ENCODE measurements around the gene RPL10A.
"Not testable (repeated sequence)": the region's sequence is repeated elsewhere in the genome, so short reads cannot be mapped to it uniquely, and the experiment has no call there.

Gene RPL10A

DNA sequence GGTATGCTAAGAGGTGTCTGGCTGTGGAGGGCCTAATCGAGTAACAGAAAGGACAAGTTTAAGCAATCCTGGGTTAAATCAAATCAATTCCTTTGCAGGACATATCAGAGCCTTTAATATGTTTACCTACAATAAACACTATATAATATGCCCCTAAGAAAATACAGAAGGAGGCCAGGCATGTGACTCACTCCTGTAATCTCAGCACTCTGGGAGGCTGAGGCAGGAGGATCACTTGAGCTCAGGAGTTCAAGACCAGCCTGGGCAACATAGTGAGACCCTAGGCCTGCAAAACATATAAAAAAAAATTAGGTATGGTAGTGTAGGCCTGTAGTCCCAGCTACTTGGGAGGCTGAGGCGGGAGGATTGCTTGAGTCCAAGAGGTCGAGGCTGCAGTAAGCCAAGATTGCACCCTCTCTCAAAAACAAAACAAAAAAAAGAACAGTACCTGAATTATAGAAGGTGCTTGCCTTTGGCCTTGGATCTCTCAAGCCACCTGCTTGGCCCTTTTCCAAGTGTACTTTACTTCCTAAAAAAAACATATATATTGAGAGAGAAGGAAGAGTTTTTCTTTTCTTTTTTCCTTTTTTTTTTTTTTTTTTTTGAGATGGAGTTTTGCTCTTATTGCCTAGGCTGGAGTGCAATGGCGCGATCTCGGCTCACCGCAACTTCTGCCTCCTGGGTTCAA, 29.7 kb upstream of the RPL10A start:
- not testable (repeated sequence) for H3K4me1 ChIP-seq (ENCODE audit: insufficient read depth, low read length); H3K9me3 ChIP-seq (ENCODE audit: control insufficient read depth, insufficient read depth, low read length); H3K36me3 ChIP-seq (ENCODE audit: insufficient read depth, low read length); H3K9ac ChIP-seq (ENCODE audit: low read depth, low read length)

DNA sequence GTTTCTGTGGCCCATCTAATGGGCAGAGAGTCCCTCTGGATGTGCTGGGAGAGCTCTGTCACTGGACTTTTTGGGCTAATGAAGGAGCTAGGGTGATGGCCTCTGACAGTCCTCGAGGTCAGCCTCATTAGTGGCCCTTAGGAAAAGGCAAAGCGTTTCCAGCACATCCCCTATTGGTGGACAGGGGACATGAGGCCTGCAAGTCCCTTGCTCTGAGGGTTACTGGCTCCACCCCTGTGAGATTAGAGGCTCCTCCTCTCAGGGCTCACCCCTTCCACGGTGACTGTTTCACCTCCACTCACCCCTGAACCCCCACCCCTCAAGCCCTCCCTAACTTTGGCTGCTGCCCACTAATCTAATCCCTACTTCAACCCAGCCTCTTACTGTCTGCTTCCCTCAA, 28.9 kb upstream of the RPL10A start:
- Histone ChIP-seq H3K9me3 (ENCODE audit: control insufficient read depth, insufficient read depth, low read length) (no peaks in the 10 kb centered on the region), H3K9ac (ENCODE audit: low read depth, low read length) (no peak overlapping the region), H3K36me3 (ENCODE audit: insufficient read depth, low read length) (no peaks in the 10 kb centered on the region), H3K4me1 (ENCODE audit: insufficient read depth, low read length) (no peaks in the 10 kb centered on the region; the same call in 1 of the 2 replicates)

DNA sequence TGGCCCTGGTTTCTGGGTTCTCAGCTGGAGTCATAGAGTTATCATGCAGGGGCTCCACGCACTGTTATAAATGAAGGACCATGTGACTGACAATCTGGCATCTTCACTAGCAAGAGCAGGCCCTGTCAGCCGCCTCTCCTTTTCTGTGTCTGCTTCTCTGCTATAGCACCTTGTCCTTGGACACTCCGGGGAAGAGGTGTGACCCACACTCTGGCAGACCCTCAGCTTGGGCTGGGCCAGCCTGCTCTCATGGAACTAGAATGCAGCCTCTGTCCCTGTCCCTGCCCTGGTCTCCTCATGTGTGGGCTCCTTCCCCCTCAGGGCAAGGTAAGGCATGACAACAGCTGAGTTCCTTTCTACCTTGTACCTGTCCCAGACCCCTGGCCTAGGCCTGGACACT, 27.0 kb upstream of the RPL10A start:
- Histone ChIP-seq H3K4me1 (ENCODE audit: insufficient read depth, low read length) (no peaks in the 10 kb centered on the region; the same call in 1 of the 2 replicates), H3K9me3 (ENCODE audit: control insufficient read depth, insufficient read depth, low read length) (no peaks in the 10 kb centered on the region), H3K36me3 (ENCODE audit: insufficient read depth, low read length) (no peaks in the 10 kb centered on the region), H3K9ac (ENCODE audit: low read depth, low read length) (no peak overlapping the region)

DNA sequence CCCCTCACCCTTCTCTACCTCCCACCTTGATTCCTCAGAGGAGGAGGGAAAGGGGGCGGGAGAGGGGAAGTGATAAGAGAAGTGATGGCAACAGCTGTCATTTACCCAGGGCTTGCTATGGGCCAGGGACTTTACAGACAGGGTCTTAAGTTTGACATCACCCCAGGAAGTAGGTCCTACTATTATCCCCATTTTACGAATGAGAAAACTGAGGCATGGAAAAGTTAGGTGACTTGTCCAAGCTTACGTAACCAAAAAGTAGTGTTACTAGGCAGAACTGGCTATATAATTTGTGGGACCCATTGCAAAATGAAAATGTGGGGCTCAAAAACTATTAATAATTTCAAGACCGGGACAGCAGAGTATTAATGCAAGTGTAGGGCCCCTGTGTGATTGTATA, 26.6 kb upstream of the RPL10A start:
- no peaks in the 10 kb centered on the region for H3K36me3 ChIP-seq (ENCODE audit: insufficient read depth, low read length)
- no peaks in the 10 kb centered on the region; the same call in 1 of the 2 replicates for H3K4me1 ChIP-seq (ENCODE audit: insufficient read depth, low read length)
- H3K9ac ChIP-seq (ENCODE audit: low read depth, low read length), result no peak overlapping the region
- no peaks in the 10 kb centered on the region for H3K9me3 ChIP-seq (ENCODE audit: control insufficient read depth, insufficient read depth, low read length)

DNA sequence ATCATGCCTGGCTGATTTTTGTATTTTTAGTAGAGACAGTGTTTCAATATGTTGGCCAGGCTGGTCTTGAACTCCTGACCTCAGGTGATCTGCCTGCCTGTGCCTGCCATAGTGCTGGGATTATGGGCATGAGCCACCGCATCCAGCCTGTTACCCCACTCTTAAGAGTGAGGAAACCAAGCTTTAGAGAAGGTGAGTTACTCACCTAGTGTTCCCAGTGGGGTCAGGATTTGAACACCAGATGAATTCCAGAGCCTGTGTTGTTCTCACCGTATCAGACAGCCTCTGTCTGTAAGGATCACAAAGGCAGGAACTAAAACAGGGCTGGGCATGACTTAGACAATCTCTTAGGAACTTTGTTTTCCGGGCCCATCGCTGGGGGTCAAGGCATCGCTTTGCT, 25.5 kb upstream of the RPL10A start:
- no peaks in the 10 kb centered on the region for H3K9me3 ChIP-seq (ENCODE audit: control insufficient read depth, insufficient read depth, low read length)
- no peaks in the 10 kb centered on the region for H3K36me3 ChIP-seq (ENCODE audit: insufficient read depth, low read length)
- H3K4me1 ChIP-seq (ENCODE audit: insufficient read depth, low read length), result no peaks in the 10 kb centered on the region
- no peak overlapping the region for H3K9ac ChIP-seq (ENCODE audit: low read depth, low read length)

DNA sequence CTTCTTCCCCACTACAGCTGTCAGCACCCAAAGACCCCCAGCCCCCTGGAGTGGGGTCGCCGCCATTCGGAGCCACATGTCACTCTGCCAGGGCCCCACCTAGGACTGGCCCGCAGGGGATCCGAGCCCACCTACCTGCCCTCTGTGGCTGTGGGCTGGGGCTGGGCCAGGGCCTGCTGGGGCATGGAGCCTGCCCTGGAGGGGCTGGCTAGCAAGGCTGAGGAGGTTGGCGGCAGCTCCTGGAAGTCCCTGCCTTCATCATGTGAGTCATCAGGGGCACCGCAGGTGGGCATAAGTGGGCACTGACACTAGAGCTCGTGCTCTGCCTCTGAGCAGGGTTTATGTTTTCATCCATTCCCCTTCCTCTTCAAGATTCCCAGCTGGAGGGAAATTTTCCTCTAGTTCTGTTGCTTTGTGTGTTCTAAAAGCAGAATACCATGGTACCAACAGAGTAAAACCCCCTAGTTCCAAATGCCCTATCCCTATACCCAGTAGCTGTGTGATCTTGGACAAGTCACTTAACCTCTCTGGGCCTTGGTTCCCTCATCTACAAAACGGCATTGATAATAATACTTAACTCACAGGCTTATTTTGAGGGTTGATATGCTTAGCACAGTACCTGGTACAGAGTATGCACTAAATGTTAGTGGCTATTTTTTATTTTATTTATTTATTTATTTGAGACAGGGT, 24.7 kb upstream of the RPL10A start:
- no peaks in the 10 kb centered on the region for H3K9me3 ChIP-seq (ENCODE audit: control insufficient read depth, insufficient read depth, low read length)
- no peak overlapping the region for H3K9ac ChIP-seq (ENCODE audit: low read depth, low read length)
- H3K36me3 ChIP-seq (ENCODE audit: insufficient read depth, low read length), result no peaks in the 10 kb centered on the region
- H3K4me1 ChIP-seq (ENCODE audit: insufficient read depth, low read length), result no peaks in the 10 kb centered on the region

DNA sequence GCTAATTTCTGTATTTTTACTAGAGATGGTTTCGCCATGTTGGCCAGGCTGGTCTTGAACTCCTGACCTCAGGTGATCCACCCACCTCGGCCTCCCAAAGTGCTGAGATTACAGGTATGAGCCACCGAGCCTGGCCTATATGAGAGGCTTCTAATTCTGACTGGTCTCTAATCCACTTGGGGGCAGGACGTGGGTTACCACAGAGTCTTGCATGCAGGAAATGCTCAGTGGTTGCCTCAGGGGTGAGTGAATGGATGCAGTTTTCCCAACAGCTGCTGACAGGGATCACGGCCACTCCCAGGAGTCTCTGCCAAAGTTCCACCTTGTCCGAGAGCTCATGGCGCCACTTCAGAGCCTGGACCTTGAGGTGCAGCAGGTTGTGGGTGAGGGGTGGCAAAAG, 22.5 kb upstream of the RPL10A start:
- H3K9me3 ChIP-seq (ENCODE audit: control insufficient read depth, insufficient read depth, low read length), result no peaks in the 10 kb centered on the region
- no peak overlapping the region for H3K9ac ChIP-seq (ENCODE audit: low read depth, low read length)
- no peaks in the 10 kb centered on the region for H3K36me3 ChIP-seq (ENCODE audit: insufficient read depth, low read length)
- no peaks in the 10 kb centered on the region for H3K4me1 ChIP-seq (ENCODE audit: insufficient read depth, low read length)

DNA sequence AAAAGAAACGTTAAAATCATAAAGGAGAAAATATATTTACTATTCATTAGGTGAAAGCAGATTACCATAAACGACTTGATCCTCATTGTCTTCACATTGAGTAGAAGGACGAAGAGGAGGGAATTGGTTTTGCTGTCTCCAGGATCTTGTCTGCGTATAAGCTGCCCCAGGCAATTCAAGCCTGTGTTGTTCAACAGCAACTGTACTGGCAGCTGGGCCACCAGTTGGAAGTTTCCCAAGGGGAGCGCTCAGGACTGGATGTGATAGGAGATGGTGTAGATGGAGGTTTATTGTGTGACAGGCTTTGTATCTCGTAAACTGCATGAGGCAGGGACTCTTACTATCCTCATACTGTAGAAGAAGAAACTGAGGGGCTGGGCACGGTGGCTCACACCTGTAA, 20.0 kb upstream of the RPL10A start:
- Histone ChIP-seq H3K36me3 (ENCODE audit: insufficient read depth, low read length) (no peaks in the 10 kb centered on the region), H3K9me3 (ENCODE audit: control insufficient read depth, insufficient read depth, low read length) (no peaks in the 10 kb centered on the region), H3K9ac (ENCODE audit: low read depth, low read length) (no peak overlapping the region), H3K4me1 (ENCODE audit: insufficient read depth, low read length) (peaks cover 4% of the 10 kb centered on the region; the same call in 1 of the 2 replicates)

DNA sequence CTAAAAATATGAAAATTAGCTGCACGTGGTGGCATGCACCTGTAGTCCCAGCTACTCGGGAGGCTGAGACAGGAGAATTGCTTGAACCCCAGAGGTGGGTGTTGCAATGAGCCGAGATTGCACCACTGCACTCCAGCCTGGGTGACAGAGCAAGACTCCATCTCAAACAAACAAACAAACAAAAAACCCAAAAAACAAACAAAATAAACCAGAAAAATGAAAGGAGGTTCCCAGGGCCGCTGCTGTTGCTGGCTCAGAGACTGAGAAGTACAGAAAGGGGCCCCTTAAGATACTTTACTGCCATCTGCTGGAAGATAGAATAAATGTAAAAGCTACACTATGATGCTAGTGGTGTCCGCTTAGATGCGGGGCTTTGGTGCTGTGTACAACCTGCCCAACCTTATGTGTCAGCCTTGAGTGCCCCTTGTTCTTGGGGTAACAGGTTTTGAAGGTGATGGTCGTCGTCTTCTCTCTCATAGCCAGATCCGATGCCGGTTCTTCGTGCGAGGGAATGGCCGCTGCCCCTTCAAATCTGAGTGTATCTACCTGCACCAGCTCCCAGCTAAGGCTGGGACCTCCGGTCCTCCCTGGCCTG, 18.8 kb upstream of the RPL10A start:
- Histone ChIP-seq H3K4me1 (ENCODE audit: insufficient read depth, low read length) (peaks cover 5% of the 10 kb centered on the region), H3K9ac (ENCODE audit: low read depth, low read length) (no peak overlapping the region), H3K9me3 (ENCODE audit: control insufficient read depth, insufficient read depth, low read length) (no peaks in the 10 kb centered on the region), H3K36me3 (ENCODE audit: insufficient read depth, low read length) (no peaks in the 10 kb centered on the region)

DNA sequence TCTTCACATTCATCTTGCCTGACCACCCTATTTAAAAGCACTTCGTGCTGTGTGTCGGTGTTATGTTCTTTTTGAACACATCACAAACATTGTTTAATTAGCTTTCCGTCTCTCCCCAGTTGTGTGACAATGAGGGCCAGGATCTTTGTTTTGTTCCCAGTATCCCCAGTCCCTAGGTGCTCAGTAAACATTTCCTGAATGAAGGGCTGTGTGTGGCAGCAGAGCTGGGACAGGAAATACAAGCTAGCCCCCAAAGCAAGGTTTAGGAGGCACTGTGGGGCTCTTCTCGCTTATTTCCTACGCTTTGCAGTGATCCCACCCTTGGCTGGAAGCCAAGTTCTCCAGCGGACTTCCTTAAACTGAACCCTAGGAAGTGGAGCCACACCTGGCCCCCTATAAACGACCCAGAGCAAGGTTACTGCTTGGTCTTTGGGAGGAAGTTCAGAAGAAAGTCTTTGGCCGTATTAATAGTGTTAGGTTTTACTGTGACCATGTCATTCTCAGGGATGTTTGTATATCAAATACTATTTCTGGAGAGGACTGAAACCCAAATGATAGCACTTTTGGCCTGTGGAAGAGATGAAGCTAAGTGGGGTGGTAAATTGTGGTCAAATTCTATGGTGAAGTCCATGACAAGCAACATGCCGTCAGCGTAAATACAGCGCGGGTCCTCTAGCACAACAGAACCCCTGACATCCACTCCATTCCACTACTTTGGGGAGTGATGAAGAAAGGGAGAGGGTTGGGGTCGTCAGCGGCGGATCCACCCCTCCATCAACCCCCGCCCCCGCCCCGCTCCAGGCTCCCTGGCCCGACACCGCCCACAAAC, 16.6 kb upstream of the RPL10A start:
- H3K4me1 ChIP-seq (ENCODE audit: insufficient read depth, low read length), result peaks cover 8% of the 10 kb centered on the region
- no peaks in the 10 kb centered on the region for H3K36me3 ChIP-seq (ENCODE audit: insufficient read depth, low read length)
- H3K9ac ChIP-seq (ENCODE audit: low read depth, low read length), result peak overlapping the region; percentile 28; the same call in 1 of the 2 replicates
- no peaks in the 10 kb centered on the region for H3K9me3 ChIP-seq (ENCODE audit: control insufficient read depth, insufficient read depth, low read length)

DNA sequence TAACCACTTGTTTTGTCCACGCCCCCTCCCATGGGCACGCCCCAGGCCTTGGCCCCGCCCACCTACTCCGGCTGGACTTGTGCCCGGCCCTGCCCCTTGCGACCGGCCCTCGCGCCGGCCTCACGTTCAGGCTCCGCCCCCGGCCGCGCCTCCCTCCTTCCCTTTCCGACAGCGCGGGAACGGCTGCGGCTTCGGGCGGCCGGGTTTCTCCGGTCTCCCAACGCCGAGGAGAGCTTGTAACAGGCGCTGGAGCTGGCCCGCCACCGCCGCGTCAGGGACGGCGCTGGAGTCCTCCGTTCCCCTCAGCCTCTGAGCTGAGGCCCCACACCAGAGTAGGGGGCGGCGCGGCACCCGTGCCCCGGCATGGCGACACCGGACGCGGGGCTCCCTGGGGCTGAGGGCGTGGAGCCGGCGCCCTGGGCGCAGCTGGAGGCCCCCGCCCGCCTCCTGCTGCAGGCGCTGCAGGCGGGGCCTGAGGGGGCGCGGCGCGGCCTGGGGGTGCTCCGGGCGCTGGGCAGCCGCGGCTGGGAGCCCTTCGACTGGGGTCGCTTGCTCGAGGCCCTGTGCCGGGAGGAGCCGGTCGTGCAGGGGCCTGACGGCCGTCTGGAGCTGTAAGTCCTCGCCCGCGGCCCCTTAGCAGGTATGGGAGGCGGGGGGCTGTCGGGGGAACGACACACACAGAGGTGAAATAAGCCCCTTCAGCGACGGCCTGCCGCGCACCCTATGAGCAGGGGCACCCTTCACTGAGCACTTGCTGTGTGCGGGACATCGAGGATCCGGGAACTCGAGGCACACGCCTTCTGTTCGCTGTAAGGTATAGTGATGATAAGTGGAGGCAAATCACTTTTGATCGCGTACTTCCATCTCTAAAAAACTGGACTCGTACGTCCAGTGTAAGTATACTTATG, 15.8 kb upstream of the RPL10A start, which contains the start of gene FANCE:
Gene FANCE (plus strand): TSS at position 156 of the 908 bp plus-strand sequence. CDS start 208 bp downstream, at position 364.
- Histone ChIP-seq H3K4me1 (ENCODE audit: insufficient read depth, low read length) (peaks cover 8% of the 10 kb centered on the region), H3K9me3 (ENCODE audit: control insufficient read depth, insufficient read depth, low read length) (no peaks in the 10 kb centered on the region), H3K36me3 (ENCODE audit: insufficient read depth, low read length) (no peaks in the 10 kb centered on the region), H3K9ac (ENCODE audit: low read depth, low read length) (peak within 1 kb of the TSS; percentile 76)

DNA sequence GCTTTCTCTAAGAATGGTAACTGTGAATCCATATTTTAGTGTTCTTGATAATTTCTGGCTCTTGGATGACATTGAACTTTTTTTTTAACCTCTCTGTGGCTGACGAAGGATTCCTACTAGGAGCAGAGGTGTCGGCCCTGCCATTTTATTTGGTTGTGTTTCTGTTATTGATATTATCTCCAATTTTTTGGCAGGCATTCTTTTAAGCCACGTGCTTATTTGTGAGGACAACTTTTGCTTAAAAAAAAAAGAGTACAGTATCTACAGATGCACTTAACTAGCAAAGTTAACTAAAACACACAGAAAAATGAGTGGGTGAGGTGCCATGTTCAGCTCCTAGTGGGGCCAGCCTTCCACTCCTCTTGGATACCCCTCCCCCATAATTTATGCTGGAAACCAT, 15.0 kb upstream of the RPL10A start:
- Histone ChIP-seq H3K9me3 (ENCODE audit: control insufficient read depth, insufficient read depth, low read length) (no peaks in the 10 kb centered on the region), H3K36me3 (ENCODE audit: insufficient read depth, low read length) (no peaks in the 10 kb centered on the region), H3K9ac (ENCODE audit: low read depth, low read length) (peak overlapping the region; percentile 76; the same call in 1 of the 2 replicates), H3K4me1 (ENCODE audit: insufficient read depth, low read length) (peaks cover 8% of the 10 kb centered on the region)

DNA sequence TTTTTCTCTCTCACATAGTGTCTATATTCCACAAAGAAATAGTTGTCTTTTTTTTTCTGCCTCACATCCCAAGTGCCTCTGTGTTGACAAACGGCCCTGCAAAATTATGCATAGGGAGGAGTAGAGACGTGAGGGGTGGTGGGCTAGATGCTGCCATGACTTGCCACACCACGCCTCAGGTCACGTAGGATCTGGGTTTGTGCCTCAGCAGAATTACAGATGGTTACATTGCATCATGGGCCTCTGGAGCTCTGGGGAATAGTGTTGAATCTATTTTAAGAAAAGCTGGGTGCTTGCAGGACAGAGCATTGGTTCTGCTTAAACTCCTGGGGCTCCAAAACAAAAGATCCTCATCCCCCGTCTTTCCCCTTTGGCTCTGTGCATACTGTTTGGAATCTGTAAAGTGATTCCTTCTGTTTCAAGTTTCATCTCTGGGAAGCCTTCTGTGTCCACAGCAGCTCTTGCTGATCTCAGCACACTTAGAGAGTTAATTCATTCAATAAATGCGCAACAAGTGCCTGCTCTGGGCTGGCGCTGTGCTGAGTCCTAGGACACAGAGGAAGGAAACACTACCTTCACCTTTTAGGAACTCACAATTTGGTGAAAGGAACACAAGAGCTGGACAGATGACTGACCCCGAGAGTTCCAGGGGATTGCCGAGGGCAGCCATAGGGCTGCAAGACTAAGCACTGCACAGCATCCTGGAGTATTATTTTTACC, 13.7 kb upstream of the RPL10A start:
- no peak overlapping the region for H3K9ac ChIP-seq (ENCODE audit: low read depth, low read length)

More for the DNA sequence above, 13.7 kb upstream of the RPL10A start:
- Histone ChIP-seq H3K4me1 (ENCODE audit: insufficient read depth, low read length) (peaks cover 8% of the 10 kb centered on the region), H3K36me3 (ENCODE audit: insufficient read depth, low read length) (no peaks in the 10 kb centered on the region), H3K9me3 (ENCODE audit: control insufficient read depth, insufficient read depth, low read length) (no peaks in the 10 kb centered on the region)

All from ES-I3 (cell line).